Breast epithelium (tissue), 4 donors: Measurements from ENCODE around the gene TRPC4AP. TPM values are rescaled to one million over a fixed set of nuclear protein-coding genes. Genes with fewer than 3 reads are reported as not detected.

Experiments used
- DNase-seq, 2 donors: peaks; one replicate each; pipeline ENCODE4 v3.0.0-alpha.2; 2019; ENCODE audit warnings: low spot score in 2 of 2
- H3K27ac ChIP-seq, 2 donors: fragments of 200-600 bp; sonication (generic) in 1 of 2; one replicate each; pipeline ENCODE4 v1.5.1; 2016 to 2019; ENCODE audit warnings: mild to moderate bottlenecking in 1 of 2
- H3K27me3 ChIP-seq, 2 donors: fragments of 200-600 bp; sonication (generic) in 1 of 2; one replicate each; pipeline versions ENCODE4 v1.5.1 to v1.6.0; 2017 to 2019; ENCODE audit warnings: control low read depth in 1 of 2, mild to moderate bottlenecking in 1 of 2
- H3K36me3 ChIP-seq: fragments of 200-600 bp; one replicate; pipeline ENCODE4 v1.5.1; 2019
- H3K4me1 ChIP-seq, 2 donors: fragments of 200-600 bp; sonication (generic); one replicate each; pipeline ENCODE4 v1.5.1; 2016 to 2019; ENCODE audit warnings: control low read depth in 1 of 2
- H3K4me3 ChIP-seq, 3 donors: fragments of 200-600 bp; sonication (generic); 1 replicate in 2 of 3; 2 replicates in 1 of 3; pipeline ENCODE4 v1.5.1; 2016 to 2019; ENCODE audit warnings: mild to moderate bottlenecking in 3 of 3, moderate library complexity in 2 of 3
- H3K9me3 ChIP-seq, 2 donors: fragments of 200-600 bp; sonication (generic) in 1 of 2; one replicate each; pipeline ENCODE4 v1.5.1; 2016 to 2019; ENCODE audit warnings: control low read depth in 1 of 2
- CTCF ChIP-seq, 3 donors: fragments of 450-650 bp; IDR thresholded peaks; one replicate each; pipeline ENCODE4 v1.5.1; 2016 to 2017; ENCODE audit warnings: antibody characterized with exemption in 3 of 3, mild to moderate bottlenecking in 3 of 3, moderate library complexity in 3 of 3
- POLR2A ChIP-seq: fragments of 450-650 bp; IDR thresholded peaks from one replicate; pipeline ENCODE4 v1.6.1; 2016; ENCODE audit warnings: antibody characterized with exemption, mild to moderate bottlenecking, moderate library complexity
- POLR2AphosphoS5 ChIP-seq, 3 donors: sonication (generic); formaldehyde crosslinking; IDR thresholded peaks; one replicate each; pipeline ENCODE4 v1.6.1; 2017; ENCODE audit warnings: antibody characterized with exemption in 3 of 3
- intact Hi-C: fragments of 100-400 bp; cut with DNase I; formaldehyde crosslinking; loops from one replicate; pipeline ENCODE4 v1.15.1; 2023; ENCODE audit warnings: low total_unique reads
- total RNA-seq, 3 donors: library from RNA; depleted of rRNA; stranded (reverse); fragments of >200 nt; gene quantifications; one replicate each; pipeline ENCODE4 v1.1.0, GENCODE V29; 2016

The TRPC4AP gene
- total RNA-seq, 3 donors from 2014 or later, result 62.6 to 71.7 (median 69.5) TPM

- TF ChIP-seq POLR2AphosphoS5 (IDR thresholded peaks at IDR 0.05) (no peak), CTCF (IDR thresholded peaks at IDR 0.05) (no peak), POLR2A (no peak)
- Histone ChIP-seq H3K4me1 (no peaks in the 10 kb centered on the region), H3K9me3 (no peaks in the 10 kb centered on the region), H3K27ac (no peak overlapping the region), H3K27me3 (no peaks in the 10 kb centered on the region), H3K36me3 (peaks cover 37% of the 10 kb centered on the region), H3K4me3 (no peak overlapping the region)
- intact Hi-C loops, result no loop called here
- no peak for DNase-seq
Measured at GRCh38 chr20:35006531-35006971, 86.1 kb downstream of the TRPC4AP start.

GRCh38 chr20:35006009-35006408 is 86.6 kb downstream of the TRPC4AP start:
- DNase-seq, result peak in 1 of 2 donors; percentile 34
- no peaks in the 10 kb centered on the region for H3K27me3 ChIP-seq

GRCh38 chr20:35005463-35005961 is 87.1 kb downstream of the TRPC4AP start:
- intact Hi-C loops, result no loop called here
- Histone ChIP-seq H3K4me3 (no peak overlapping the region), H3K36me3 (peaks cover 43% of the 10 kb centered on the region), H3K27me3 (no peaks in the 10 kb centered on the region), H3K4me1 (no peaks in the 10 kb centered on the region), H3K27ac (no peak overlapping the region), H3K9me3 (no peaks in the 10 kb centered on the region)
- TF ChIP-seq POLR2A (no peak), CTCF (IDR thresholded peaks at IDR 0.05) (no peak), POLR2AphosphoS5 (IDR thresholded peaks at IDR 0.05) (no peak)
- peak in 1 of 2 donors; percentile 36 for DNase-seq

More at GRCh38 chr20:35006009-35006408, 86.6 kb downstream of the TRPC4AP start:
- Histone ChIP-seq H3K4me3 (no peak overlapping the region), H3K27ac (no peak overlapping the region), H3K36me3 (peaks cover 42% of the 10 kb centered on the region), H3K4me1 (no peaks in the 10 kb centered on the region), H3K9me3 (no peaks in the 10 kb centered on the region)
- TF ChIP-seq CTCF (IDR thresholded peaks at IDR 0.05) (no peak), POLR2A (no peak), POLR2AphosphoS5 (IDR thresholded peaks at IDR 0.05) (no peak)
- intact Hi-C loops, result no loop called here

- no peak for TF ChIP-seq POLR2AphosphoS5 (IDR thresholded peaks at IDR 0.05)
- no peak for TF ChIP-seq CTCF (IDR thresholded peaks at IDR 0.05)
- TF ChIP-seq POLR2A, result no peak
- Histone ChIP-seq H3K9me3 (no peaks in the 10 kb centered on the region), H3K27me3 (no peaks in the 10 kb centered on the region), H3K4me3 (no peak overlapping the region), H3K27ac (no peak overlapping the region), H3K4me1 (no peaks in the 10 kb centered on the region), H3K36me3 (peaks cover 43% of the 10 kb centered on the region)
- intact Hi-C loops, result no loop called here
- DNase-seq, result peak in 1 of 2 donors; percentile 17
Measured at GRCh38 chr20:35004749-35005462, 87.7 kb downstream of the TRPC4AP start.

- Histone ChIP-seq H3K4me3 (no peak overlapping the region), H3K9me3 (no peaks in the 10 kb centered on the region), H3K4me1 (no peaks in the 10 kb centered on the region), H3K27me3 (no peaks in the 10 kb centered on the region), H3K36me3 (peaks cover 43% of the 10 kb centered on the region), H3K27ac (no peak overlapping the region)
- intact Hi-C loops, result no loop called here
- no peak for TF ChIP-seq CTCF (IDR thresholded peaks at IDR 0.05)
- peak in 1 of 2 donors; percentile 38 for DNase-seq
Measured at GRCh38 chr20:35004051-35004725, 88.4 kb downstream of the TRPC4AP start.
